H9 (cell line): ENCODE measurements around the gene SUPT7L. TPM values are rescaled to one million over a fixed set of nuclear protein-coding genes. Genes with fewer than 3 reads are reported as not detected.

Source experiments
- DNase-seq: peaks from one replicate; pipeline ENCODE4 v3.0.0-alpha.2; 2017
- H2AFZ ChIP-seq: one replicate; pipeline ENCODE4 v1.6.1; 2013; ENCODE audit warnings: mild to moderate bottlenecking, low read length, control low read depth, moderate library complexity
- H2AK5ac ChIP-seq: 2 replicates; pipeline ENCODE4 v1.6.1; 2013; ENCODE audit warnings: low read length, control low read depth, mixed read lengths; ENCODE audit not compliant: insufficient read length
- H2BK120ac ChIP-seq: one replicate; pipeline ENCODE4 v1.6.1; 2013; ENCODE audit warnings: low read depth, mild to moderate bottlenecking, low read length, control low read depth, inconsistent platforms; ENCODE audit not compliant: poor library complexity, severe bottlenecking
- H2BK12ac ChIP-seq: 2 replicates; pipeline ENCODE4 v1.6.1; 2013; ENCODE audit warnings: low read length, control low read depth, mixed read lengths, low read depth; ENCODE audit not compliant: insufficient read length
- H2BK15ac ChIP-seq: 2 replicates; pipeline ENCODE4 v1.6.1; 2013; ENCODE audit warnings: low read depth, low read length, control low read depth
- H2BK20ac ChIP-seq: one replicate; pipeline ENCODE4 v1.6.1; 2013; ENCODE audit warnings: low read depth, mild to moderate bottlenecking, low read length, control low read depth, inconsistent platforms; ENCODE audit not compliant: poor library complexity, severe bottlenecking
- H2BK5ac ChIP-seq: 2 replicates; pipeline ENCODE4 v1.6.1; 2013; ENCODE audit warnings: low read length, control low read depth, mixed read lengths; ENCODE audit not compliant: insufficient read length
- H3K14ac ChIP-seq: 2 replicates; pipeline ENCODE4 v1.6.1; 2013; ENCODE audit warnings: low read length, control low read depth; ENCODE audit not compliant: insufficient read depth
- H3K18ac ChIP-seq: 2 replicates; pipeline ENCODE4 v1.6.1; 2013; ENCODE audit warnings: low read depth, mild to moderate bottlenecking, mixed read lengths, low read length, control low read depth; ENCODE audit not compliant: insufficient read length
- H3K23ac ChIP-seq: 2 replicates; pipeline ENCODE4 v1.6.1; 2013; ENCODE audit warnings: low read length, control low read depth, mixed read lengths, low read depth; ENCODE audit not compliant: insufficient read length
- H3K23me2 ChIP-seq: 2 replicates; pipeline ENCODE4 v1.6.1; 2013; ENCODE audit warnings: low read depth, mild to moderate bottlenecking, mixed read lengths, low read length, control low read depth; ENCODE audit not compliant: insufficient read length, poor library complexity, severe bottlenecking
- H3K27ac ChIP-seq: 2 replicates; pipeline ENCODE4 v1.5.1; 2013; ENCODE audit warnings: low read length, control low read depth, mixed read lengths, low read depth; ENCODE audit not compliant: insufficient read length
- H3K27me3 ChIP-seq: 2 replicates; pipeline ENCODE4 v1.6.1; 2013; ENCODE audit warnings: low read length, control low read depth, inconsistent platforms; ENCODE audit not compliant: insufficient read depth
- H3K4ac ChIP-seq: 2 replicates; pipeline ENCODE4 v1.6.1; 2013; ENCODE audit warnings: low read depth, mild to moderate bottlenecking, control low read depth, inconsistent platforms, low read length, moderate library complexity
- H3K4me1 ChIP-seq: 2 replicates; pipeline ENCODE4 v1.6.1; 2013; ENCODE audit warnings: low read length, control low read depth, inconsistent platforms; ENCODE audit not compliant: insufficient read depth
- H3K4me2 ChIP-seq: 2 replicates; pipeline ENCODE4 v1.6.1; 2013; ENCODE audit warnings: low read length, control low read depth, mixed read lengths; ENCODE audit not compliant: insufficient read length, insufficient read depth
- H3K56ac ChIP-seq: 2 replicates; pipeline ENCODE4 v1.6.1; 2013; ENCODE audit warnings: low read depth, mild to moderate bottlenecking, mixed read lengths, low read length, control low read depth; ENCODE audit not compliant: insufficient read length
- H3K79me1 ChIP-seq: 2 replicates; pipeline ENCODE4 v1.6.1; 2013; ENCODE audit warnings: low read depth, mild to moderate bottlenecking, moderate library complexity, low read length, control low read depth, inconsistent platforms; ENCODE audit not compliant: insufficient read depth, poor library complexity, severe bottlenecking
- H3K79me2 ChIP-seq: 2 replicates; pipeline ENCODE4 v1.6.1; 2013; ENCODE audit warnings: low read length, control low read depth, inconsistent platforms; ENCODE audit not compliant: insufficient read depth
- H3K9ac ChIP-seq: 2 replicates; pipeline ENCODE4 v1.6.1; 2013; ENCODE audit warnings: low read length, control low read depth, mixed read lengths; ENCODE audit not compliant: insufficient read length; ENCODE audit errors: extremely low read depth
- H3K9me3 ChIP-seq: one replicate; pipeline ENCODE4 v1.6.1; 2013; ENCODE audit warnings: low read depth, low read length, inconsistent platforms; ENCODE audit not compliant: control insufficient read depth
- H3T11ph ChIP-seq: one replicate; pipeline ENCODE4 v1.6.1; 2013; ENCODE audit warnings: mild to moderate bottlenecking, low read length, control low read depth, inconsistent platforms
- H4K20me1 ChIP-seq: one replicate; pipeline ENCODE4 v1.6.1; 2013; ENCODE audit not compliant: control insufficient read depth, insufficient read length, insufficient read depth
- H4K5ac ChIP-seq: 2 replicates; pipeline ENCODE4 v1.6.1; 2013; ENCODE audit warnings: low read depth, mild to moderate bottlenecking, mixed read lengths, low read length, control low read depth; ENCODE audit not compliant: insufficient read length
- H4K8ac ChIP-seq: replicated peaks from 2 replicates; pipeline ENCODE4 v1.6.1; 2013; ENCODE audit warnings: low read length, control low read depth, mixed read lengths, low read depth; ENCODE audit not compliant: insufficient read length
- H4K91ac ChIP-seq: 2 replicates; pipeline ENCODE4 v1.6.1; 2013; ENCODE audit warnings: low read depth, mild to moderate bottlenecking, moderate library complexity, mixed read lengths, low read length, control low read depth; ENCODE audit not compliant: insufficient read length
- H3K27ac Mint-ChIP-seq, 3 experiments: 2 replicates in 2 of 3; 3 replicates in 1 of 3; pipeline ENCODE4 v1.8.0; 2020 to 2021; ENCODE audit warnings: mixed read lengths in 3 of 3, mild to moderate bottlenecking in 1 of 3, moderate library complexity in 1 of 3
- H3K27me3 Mint-ChIP-seq: 2 replicates; pipeline ENCODE4 v1.8.0; 2021; ENCODE audit warnings: low read depth, mild to moderate bottlenecking, moderate library complexity, mixed read lengths
- H3K36me3 Mint-ChIP-seq, 3 experiments: 2 replicates in 2 of 3; 3 replicates in 1 of 3; pipeline ENCODE4 v1.8.0; 2020 to 2021; ENCODE audit warnings: low read depth in 3 of 3, mixed read lengths in 3 of 3; ENCODE audit not compliant: insufficient read depth in 1 of 3
- H3K4me1 Mint-ChIP-seq, 2 experiments: 2 replicates each; pipeline ENCODE4 v1.8.0; 2020; ENCODE audit warnings: mixed read lengths in 2 of 2
- H3K4me3 Mint-ChIP-seq, 2 experiments: 2 replicates in 1 of 2; 3 replicates in 1 of 2; pipeline ENCODE4 v1.8.0; 2020 to 2021; ENCODE audit warnings: mild to moderate bottlenecking in 2 of 2, mixed read lengths in 2 of 2, moderate library complexity in 1 of 2
- H3K9me3 Mint-ChIP-seq, 2 experiments: 2 replicates in 1 of 2; 3 replicates in 1 of 2; pipeline ENCODE4 v1.8.0; 2020; ENCODE audit warnings: mild to moderate bottlenecking in 2 of 2, mixed read lengths in 2 of 2, moderate library complexity in 1 of 2
- WGBS: extraction: QIAGEN DNeasy Blood & Tissue Kit; methylation state at CpG from one replicate; pipeline ENCODE4 v1.1.7; 2013; ENCODE audit warnings: missing lambda C conversion rate, low lambda C conversion rate, mixed read lengths; ENCODE audit not compliant: insufficient read length; ENCODE audit errors: extremely low coverage; 5-methylcytosine and 5-hydroxymethylcytosine counted together
- total RNA-seq: library from RNA; stranded (reverse); gene quantifications from 2 replicates; pipeline ENCODE4 v1.2.1, GENCODE V29; 2021
- TF ChIP-seq, protein P1 (sequence below): fragments of 200-600 bp; sonication (generic); conservative IDR thresholded peaks from 3 replicates; pipeline ENCODE4 v1.8.0; 2021; ENCODE audit warnings: antibody characterized with exemption, mild to moderate bottlenecking

Gene SUPT7L
- total RNA-seq, 1 experiment from 2014 or later = 30.4 TPM

- Histone ChIP-seq H3K4me1 (no peaks in the 10 kb centered on the region), H3K27me3 (no peaks in the 10 kb centered on the region), H2BK5ac (no peak overlapping the region), H3K9ac (no peak overlapping the region), H3K14ac (no peak overlapping the region), H2BK12ac (no peak overlapping the region), H3K9me3 (no peaks in the 10 kb centered on the region), H3K79me2 (no peaks in the 10 kb centered on the region), H4K91ac (no peak overlapping the region), H2BK20ac (no peak overlapping the region), H3K4me2 (no peak overlapping the region), H4K5ac (no peak overlapping the region), H2BK120ac (no peak overlapping the region), H2AFZ (no peak overlapping the region), H3K4ac (no peak overlapping the region), H3K23me2 (no peaks in the 10 kb centered on the region), H2BK15ac (no peak overlapping the region), H3K27ac (no peak overlapping the region), H2AK5ac (no peak overlapping the region), H4K20me1 (no peaks in the 10 kb centered on the region), H3T11ph (no peak overlapping the region), H3K18ac (no peak overlapping the region), H3K56ac (no peak overlapping the region), H4K8ac (no peak overlapping the region), H3K23ac (no peak overlapping the region), H3K79me1 (no peaks in the 10 kb centered on the region)
- no peaks in the 10 kb centered on the region for H3K27me3 Mint-ChIP-seq
- H3K4me3 Mint-ChIP-seq = no peak overlapping the region
- H3K36me3 Mint-ChIP-seq = peaks cover 0 to 39% (median 29%) of the 10 kb centered on the region in 3 experiments; a peak in 5 of 7 replicates
- DNase-seq = no peak
- no peaks in the 10 kb centered on the region for H3K4me1 Mint-ChIP-seq
- no CpG with 5 or more reads among the region's 1 CpG for WGBS
- H3K27ac Mint-ChIP-seq = no peak overlapping the region
- TF ChIP-seq, protein P1, sequence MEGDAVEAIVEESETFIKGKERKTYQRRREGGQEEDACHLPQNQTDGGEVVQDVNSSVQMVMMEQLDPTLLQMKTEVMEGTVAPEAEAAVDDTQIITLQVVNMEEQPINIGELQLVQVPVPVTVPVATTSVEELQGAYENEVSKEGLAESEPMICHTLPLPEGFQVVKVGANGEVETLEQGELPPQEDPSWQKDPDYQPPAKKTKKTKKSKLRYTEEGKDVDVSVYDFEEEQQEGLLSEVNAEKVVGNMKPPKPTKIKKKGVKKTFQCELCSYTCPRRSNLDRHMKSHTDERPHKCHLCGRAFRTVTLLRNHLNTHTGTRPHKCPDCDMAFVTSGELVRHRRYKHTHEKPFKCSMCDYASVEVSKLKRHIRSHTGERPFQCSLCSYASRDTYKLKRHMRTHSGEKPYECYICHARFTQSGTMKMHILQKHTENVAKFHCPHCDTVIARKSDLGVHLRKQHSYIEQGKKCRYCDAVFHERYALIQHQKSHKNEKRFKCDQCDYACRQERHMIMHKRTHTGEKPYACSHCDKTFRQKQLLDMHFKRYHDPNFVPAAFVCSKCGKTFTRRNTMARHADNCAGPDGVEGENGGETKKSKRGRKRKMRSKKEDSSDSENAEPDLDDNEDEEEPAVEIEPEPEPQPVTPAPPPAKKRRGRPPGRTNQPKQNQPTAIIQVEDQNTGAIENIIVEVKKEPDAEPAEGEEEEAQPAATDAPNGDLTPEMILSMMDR = no peak
- H3K9me3 Mint-ChIP-seq = no peaks in the 10 kb centered on the region
Observed at GRCh38 chr2:27687232-27687631, 23.8 kb upstream of the SUPT7L start.
